Astrocyte (in vitro differentiated cells and primary cell): ENCODE measurements around the gene MESP2.

Source experiments
- EZH2 ChIP-seq: IDR thresholded peaks from 2 replicates; pipeline ENCODE4 v1.6.1; 2012; ENCODE audit warnings: mild to moderate bottlenecking, low read length, inconsistent platforms; ENCODE audit not compliant: insufficient read depth
- TF ChIP-seq, protein P1 (sequence below): IDR thresholded peaks from 2 replicates; pipeline ENCODE4 v1.5.1; 2011; ENCODE audit warnings: low read depth, mild to moderate bottlenecking, inconsistent platforms, low read length, moderate library complexity; ENCODE audit not compliant: insufficient read depth

DNA sequence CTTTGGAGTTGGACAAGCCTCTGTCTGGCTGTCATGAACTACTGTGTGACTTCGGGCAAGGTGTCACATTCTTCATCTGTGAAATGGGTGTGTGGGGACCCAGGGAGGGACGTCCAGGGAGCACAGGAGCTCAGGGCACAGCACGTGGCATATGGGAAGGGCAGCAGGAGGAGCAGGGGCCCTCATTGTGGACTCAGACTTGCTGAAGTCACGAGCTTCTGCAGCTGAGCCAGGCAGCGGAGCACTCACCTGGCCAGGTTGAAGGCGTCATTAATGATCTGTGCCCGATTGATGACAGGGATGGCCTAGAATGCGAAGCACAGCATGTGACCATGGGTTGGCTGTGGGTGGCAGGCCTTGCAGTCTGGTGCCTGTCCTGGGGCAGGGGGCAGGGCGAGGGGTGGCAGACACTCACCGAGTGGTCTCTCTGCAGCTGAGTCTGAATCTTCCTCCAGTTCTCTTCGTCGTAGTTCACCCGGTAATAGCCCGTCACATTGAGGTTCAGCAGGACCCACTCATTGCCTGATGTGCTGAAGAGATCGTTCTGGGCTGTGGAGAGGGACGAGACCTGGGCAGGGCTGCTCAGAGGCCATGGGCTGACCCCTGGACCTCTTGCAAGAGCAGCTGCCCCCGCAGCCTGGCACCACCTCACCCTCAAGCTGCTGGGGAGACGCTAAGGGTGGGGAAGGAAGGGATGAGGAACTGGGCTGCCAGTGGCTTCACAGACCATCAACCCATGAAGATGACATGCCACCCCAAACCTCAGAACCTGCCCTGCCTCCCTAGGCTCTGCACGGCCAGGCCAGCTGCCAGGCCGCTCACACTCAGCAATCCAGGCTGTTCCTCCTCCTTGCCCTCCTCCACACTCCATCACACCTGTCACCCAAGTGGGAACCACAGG is 23.1 kb downstream of the MESP2 start:
- TF ChIP-seq, protein P1, sequence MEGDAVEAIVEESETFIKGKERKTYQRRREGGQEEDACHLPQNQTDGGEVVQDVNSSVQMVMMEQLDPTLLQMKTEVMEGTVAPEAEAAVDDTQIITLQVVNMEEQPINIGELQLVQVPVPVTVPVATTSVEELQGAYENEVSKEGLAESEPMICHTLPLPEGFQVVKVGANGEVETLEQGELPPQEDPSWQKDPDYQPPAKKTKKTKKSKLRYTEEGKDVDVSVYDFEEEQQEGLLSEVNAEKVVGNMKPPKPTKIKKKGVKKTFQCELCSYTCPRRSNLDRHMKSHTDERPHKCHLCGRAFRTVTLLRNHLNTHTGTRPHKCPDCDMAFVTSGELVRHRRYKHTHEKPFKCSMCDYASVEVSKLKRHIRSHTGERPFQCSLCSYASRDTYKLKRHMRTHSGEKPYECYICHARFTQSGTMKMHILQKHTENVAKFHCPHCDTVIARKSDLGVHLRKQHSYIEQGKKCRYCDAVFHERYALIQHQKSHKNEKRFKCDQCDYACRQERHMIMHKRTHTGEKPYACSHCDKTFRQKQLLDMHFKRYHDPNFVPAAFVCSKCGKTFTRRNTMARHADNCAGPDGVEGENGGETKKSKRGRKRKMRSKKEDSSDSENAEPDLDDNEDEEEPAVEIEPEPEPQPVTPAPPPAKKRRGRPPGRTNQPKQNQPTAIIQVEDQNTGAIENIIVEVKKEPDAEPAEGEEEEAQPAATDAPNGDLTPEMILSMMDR = no peak
- TF ChIP-seq EZH2 = no peak
